ENCODE results near the gene SESN1. TPM values are rescaled to one million over a fixed set of nuclear protein-coding genes. Genes with fewer than 3 reads are reported as not detected.

The SESN1 gene
- total RNA-seq, 1 donor from 2014 or later, result 8.0 TPM

- DNase-seq (ENCODE audit: low read depth), result no peak
- TF ChIP-seq CTCF (conservative IDR thresholded peaks at IDR 0.05; ENCODE audit: low read depth, low read length), result no peak
- H3K4me3 ChIP-seq (ENCODE audit: low read depth, low read length), result no peak overlapping the region
Observed at GRCh38 chr6:108995296-108995695, 99.3 kb downstream of the SESN1 start.

- DNase-seq (ENCODE audit: low read depth), result no peak
- TF ChIP-seq CTCF (conservative IDR thresholded peaks at IDR 0.05; ENCODE audit: low read depth, low read length), result no peak
- H3K4me3 ChIP-seq (ENCODE audit: low read depth, low read length), result no peak overlapping the region
Observed at GRCh38 chr6:108993876-108994275, 100.8 kb downstream of the SESN1 start.

GRCh38 chr6:108989700-108990099, 104.9 kb downstream of the SESN1 start:
- H3K4me3 ChIP-seq (ENCODE audit: low read depth, low read length), result no peak overlapping the region
- DNase-seq (ENCODE audit: low read depth), result no peak
- TF ChIP-seq CTCF (conservative IDR thresholded peaks at IDR 0.05; ENCODE audit: low read depth, low read length), result no peak

GRCh38 chr6:108988765-108989164, 105.9 kb downstream of the SESN1 start:
- no peak overlapping the region for H3K4me3 ChIP-seq (ENCODE audit: low read depth, low read length)
- TF ChIP-seq CTCF (conservative IDR thresholded peaks at IDR 0.05; ENCODE audit: low read depth, low read length), result no peak

GRCh38 chr6:108988296-108988695, 106.3 kb downstream of the SESN1 start:
- no peak for DNase-seq (ENCODE audit: low read depth)
- TF ChIP-seq CTCF (conservative IDR thresholded peaks at IDR 0.05; ENCODE audit: low read depth, low read length), result no peak
- no peak overlapping the region for H3K4me3 ChIP-seq (ENCODE audit: low read depth, low read length)

More at GRCh38 chr6:108988765-108989164, 105.9 kb downstream of the SESN1 start:
- no peak for DNase-seq (ENCODE audit: low read depth)

GRCh38 chr6:108987156-108987555, 107.5 kb downstream of the SESN1 start:
- no peak for DNase-seq (ENCODE audit: low read depth)
- H3K4me3 ChIP-seq (ENCODE audit: low read depth, low read length), result no peak overlapping the region
- no peak for TF ChIP-seq CTCF (conservative IDR thresholded peaks at IDR 0.05; ENCODE audit: low read depth, low read length)

GRCh38 chr6:108985301-108985700, 109.3 kb downstream of the SESN1 start:
- no peak for DNase-seq (ENCODE audit: low read depth)
- no peak for TF ChIP-seq CTCF (conservative IDR thresholded peaks at IDR 0.05; ENCODE audit: low read depth, low read length)
- no peak overlapping the region for H3K4me3 ChIP-seq (ENCODE audit: low read depth, low read length)

Data from epithelial cell of proximal tubule (primary cell).